B cell (primary cell): ENCODE data around the gene MCTP1.

Experiments
- EZH2 ChIP-seq: IDR thresholded peaks from 2 replicates; pipeline ENCODE4 v1.6.1; 2012; ENCODE audit warnings: borderline replicate concordance, low read depth, mild to moderate bottlenecking, moderate library complexity, low read length; ENCODE audit not compliant: insufficient read depth, poor library complexity, severe bottlenecking
- TF ChIP-seq, protein P1 (sequence below): fragments of 200-600 bp; IDR thresholded peaks from one replicate; pipeline ENCODE4 v1.8.0; 2022; ENCODE audit warnings: antibody characterized with exemption, mild to moderate bottlenecking

DNA sequence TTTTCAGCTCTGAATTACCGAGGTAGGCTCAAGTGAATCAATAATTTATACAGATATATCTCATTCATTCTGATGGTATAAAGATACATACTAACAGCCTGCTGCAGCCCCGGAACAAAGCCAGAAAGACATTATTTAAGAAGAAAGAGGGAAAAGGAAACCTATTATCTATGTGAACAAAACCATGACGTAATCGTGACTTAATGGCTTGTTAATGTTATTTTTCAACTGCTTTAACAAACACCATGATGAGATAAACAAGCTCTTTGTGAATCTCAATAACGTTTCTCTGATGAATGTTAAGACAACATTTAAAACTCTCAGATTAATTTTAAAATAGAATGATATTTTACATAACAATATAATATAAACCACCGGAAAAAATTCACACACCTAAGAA lies 429.4 kb downstream of the MCTP1 start:
- TF ChIP-seq EZH2: no peak
- TF ChIP-seq, protein P1, sequence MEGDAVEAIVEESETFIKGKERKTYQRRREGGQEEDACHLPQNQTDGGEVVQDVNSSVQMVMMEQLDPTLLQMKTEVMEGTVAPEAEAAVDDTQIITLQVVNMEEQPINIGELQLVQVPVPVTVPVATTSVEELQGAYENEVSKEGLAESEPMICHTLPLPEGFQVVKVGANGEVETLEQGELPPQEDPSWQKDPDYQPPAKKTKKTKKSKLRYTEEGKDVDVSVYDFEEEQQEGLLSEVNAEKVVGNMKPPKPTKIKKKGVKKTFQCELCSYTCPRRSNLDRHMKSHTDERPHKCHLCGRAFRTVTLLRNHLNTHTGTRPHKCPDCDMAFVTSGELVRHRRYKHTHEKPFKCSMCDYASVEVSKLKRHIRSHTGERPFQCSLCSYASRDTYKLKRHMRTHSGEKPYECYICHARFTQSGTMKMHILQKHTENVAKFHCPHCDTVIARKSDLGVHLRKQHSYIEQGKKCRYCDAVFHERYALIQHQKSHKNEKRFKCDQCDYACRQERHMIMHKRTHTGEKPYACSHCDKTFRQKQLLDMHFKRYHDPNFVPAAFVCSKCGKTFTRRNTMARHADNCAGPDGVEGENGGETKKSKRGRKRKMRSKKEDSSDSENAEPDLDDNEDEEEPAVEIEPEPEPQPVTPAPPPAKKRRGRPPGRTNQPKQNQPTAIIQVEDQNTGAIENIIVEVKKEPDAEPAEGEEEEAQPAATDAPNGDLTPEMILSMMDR: no peak
